Stimulated activated CD4-positive, alpha-beta T cell treated with anti-CD3 and anti-CD28 coated beads, Interleukin-15, amount 100 ng/mL, for 24 hours (primary cell): ENCODE measurements around the gene SH3TC2.
"Not testable (repeated sequence)": the region's sequence is repeated elsewhere in the genome, so short reads cannot be mapped to it uniquely, and the experiment has no call there.

Source experiments
- DNase-seq: peaks from one replicate; pipeline ENCODE4 v3.0.0-alpha.2; 2020

SH3TC2 gene

GRCh38 chr5:149063017-149063687 is at the start of gene SH3TC2:
Gene SH3TC2 (minus strand): TSS chr5:149063062. CDS start chr5:149063022, 40 bp downstream.
- DNase-seq = no peak

GRCh38 chr5:149110406-149110805 is 47.5 kb upstream of the SH3TC2 start:
- no peak for DNase-seq

- no peak for DNase-seq
These were observed 45.9 kb upstream of the SH3TC2 start for GRCh38 chr5:149108651-149109280.

GRCh38 chr5:149100331-149100730 is 37.5 kb upstream of the SH3TC2 start:
- no peak for DNase-seq

- no peak for DNase-seq
These were observed 37.1 kb upstream of the SH3TC2 start for GRCh38 chr5:149099920-149100319.

GRCh38 chr5:149094996-149095395 is 32.1 kb upstream of the SH3TC2 start:
- DNase-seq = no peak

GRCh38 chr5:149093625-149094024 is 30.8 kb upstream of the SH3TC2 start:
- no peak for DNase-seq

- no peak for DNase-seq
These were observed 26.9 kb upstream of the SH3TC2 start for GRCh38 chr5:149089796-149090195.

GRCh38 chr5:149088686-149089085 is 25.8 kb upstream of the SH3TC2 start:
- no peak for DNase-seq

- DNase-seq = no peak
These were observed 21.0 kb upstream of the SH3TC2 start for GRCh38 chr5:149083846-149084245.

- DNase-seq = no peak
These were observed 19.4 kb upstream of the SH3TC2 start for GRCh38 chr5:149082271-149082670.

GRCh38 chr5:149080294-149080693 is 17.4 kb upstream of the SH3TC2 start:
- DNase-seq = no peak

- DNase-seq = no peak
These were observed 17.0 kb upstream of the SH3TC2 start for GRCh38 chr5:149079883-149080282.

GRCh38 chr5:149074071-149074470 is 11.2 kb upstream of the SH3TC2 start:
- not testable (repeated sequence) for DNase-seq

GRCh38 chr5:149073213-149073612 is 10.4 kb upstream of the SH3TC2 start:
- DNase-seq = no peak

- DNase-seq = no peak
These were observed 9.9 kb upstream of the SH3TC2 start for GRCh38 chr5:149072791-149073190.

- no peak for DNase-seq
These were observed 9.5 kb upstream of the SH3TC2 start for GRCh38 chr5:149072376-149072775.

- DNase-seq = no peak
These were observed 8.9 kb upstream of the SH3TC2 start for GRCh38 chr5:149071756-149072155.

GRCh38 chr5:149071216-149071615 is 8.4 kb upstream of the SH3TC2 start:
- no peak for DNase-seq

GRCh38 chr5:149069711-149070110 is 6.8 kb upstream of the SH3TC2 start:
- no peak for DNase-seq

GRCh38 chr5:149063896-149064478 is 1.1 kb upstream of the SH3TC2 start:
- DNase-seq = no peak

- DNase-seq = no peak
These were observed 368 bp downstream of the SH3TC2 start for GRCh38 chr5:149062371-149063016.

- no peak for DNase-seq
These were observed 1.5 kb downstream of the SH3TC2 start for GRCh38 chr5:149061341-149061740.

- DNase-seq = no peak
These were observed 2.5 kb downstream of the SH3TC2 start for GRCh38 chr5:149060325-149060724.
